Heart left ventricle (tissue), 13 donors: ENCODE measurements around the gene VARS1.

Source experiments
- POLR2A ChIP-seq, 2 donors: fragments of 450-650 bp; IDR thresholded peaks; one replicate each; pipeline ENCODE4 v1.6.1; 2017; ENCODE audit warnings: antibody characterized with exemption in 2 of 2, mild to moderate bottlenecking in 2 of 2, moderate library complexity in 2 of 2
- TF ChIP-seq, protein P1 (sequence below), 12 donors: fragments of 200-600 bp; sonication (generic) in 4 of 12; IDR thresholded peaks; one replicate each; pipeline versions ENCODE4 v1.5.0 to v1.8.0; 2018 to 2022; ENCODE audit warnings: antibody characterized with exemption in 12 of 12, mild to moderate bottlenecking in 5 of 12
- donor health status: ischemic (EF 13 %, LVEDD 7.1; RV severe dilation, severe dysfunction).
- donor health status: DM: no; HTN: yes; CAD: no.
- donor health status: DM: no; HTN: no; CAD: no.
- donor health status: ischemic (EF 25% LVEDD 6.9; RV normal size, moderate dysfunction).
- donor health status: ischemic (EF 25% LVEDD 5.7; RV mildly dilated, moderate dysfunction).
- donor health status: ischemic (EF 35%, LVEDD 5.7; RV mildly dilated, moderate dysfunction).
- donor health status: nonischemic (EF 11% LVEDD 7.7; RV severe dilation, severe dysfunction).
- donor health status: DM: yes; HTN: yes; CAD: no.
- donor health status: PGD.
- donor health status: ischemic (EF 29% LVEDD 5.4; RV normal size, mild dysfunction).
- donor health status: nonischemic (EF 23%, LVEDD 6.1; RV moderate dilation, normal function).

DNA sequence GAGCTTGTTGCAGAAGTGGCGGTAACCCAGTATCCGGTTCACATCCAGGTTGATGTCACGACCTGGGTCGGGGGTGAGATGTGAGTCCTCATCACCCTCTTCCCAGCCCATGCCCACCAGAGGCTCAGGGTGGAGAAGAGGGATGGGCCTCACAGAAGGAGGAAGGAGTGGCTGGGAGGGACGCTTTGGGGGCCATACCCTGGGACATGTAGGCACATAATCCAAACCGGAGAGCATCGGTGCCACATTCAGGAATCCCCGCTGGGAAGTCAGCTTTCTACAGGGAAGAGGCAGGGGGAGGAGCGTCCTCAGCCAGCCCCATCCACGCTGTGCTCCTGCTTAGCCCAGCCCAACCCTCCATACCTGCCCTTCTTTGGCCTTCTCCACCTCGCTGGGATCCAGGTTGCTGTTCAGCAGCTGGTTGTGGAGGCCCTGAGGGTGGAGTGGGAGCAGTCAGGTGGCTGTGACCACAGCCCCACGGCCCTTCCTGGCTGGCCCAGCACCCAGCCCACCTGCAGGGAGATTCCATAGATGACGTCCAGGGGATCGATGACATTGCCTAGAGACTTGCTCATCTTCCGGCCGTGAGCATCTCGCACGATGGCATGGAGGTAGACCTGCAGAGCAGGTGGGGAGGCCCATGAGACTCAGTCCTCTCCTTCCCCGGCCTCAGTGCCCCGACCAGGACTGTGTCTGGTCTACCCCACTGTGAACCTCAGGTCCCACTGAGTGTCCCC is 14.9 kb downstream of the VARS1 start:
- TF ChIP-seq, protein P1, sequence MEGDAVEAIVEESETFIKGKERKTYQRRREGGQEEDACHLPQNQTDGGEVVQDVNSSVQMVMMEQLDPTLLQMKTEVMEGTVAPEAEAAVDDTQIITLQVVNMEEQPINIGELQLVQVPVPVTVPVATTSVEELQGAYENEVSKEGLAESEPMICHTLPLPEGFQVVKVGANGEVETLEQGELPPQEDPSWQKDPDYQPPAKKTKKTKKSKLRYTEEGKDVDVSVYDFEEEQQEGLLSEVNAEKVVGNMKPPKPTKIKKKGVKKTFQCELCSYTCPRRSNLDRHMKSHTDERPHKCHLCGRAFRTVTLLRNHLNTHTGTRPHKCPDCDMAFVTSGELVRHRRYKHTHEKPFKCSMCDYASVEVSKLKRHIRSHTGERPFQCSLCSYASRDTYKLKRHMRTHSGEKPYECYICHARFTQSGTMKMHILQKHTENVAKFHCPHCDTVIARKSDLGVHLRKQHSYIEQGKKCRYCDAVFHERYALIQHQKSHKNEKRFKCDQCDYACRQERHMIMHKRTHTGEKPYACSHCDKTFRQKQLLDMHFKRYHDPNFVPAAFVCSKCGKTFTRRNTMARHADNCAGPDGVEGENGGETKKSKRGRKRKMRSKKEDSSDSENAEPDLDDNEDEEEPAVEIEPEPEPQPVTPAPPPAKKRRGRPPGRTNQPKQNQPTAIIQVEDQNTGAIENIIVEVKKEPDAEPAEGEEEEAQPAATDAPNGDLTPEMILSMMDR (IDR thresholded peaks at IDR 0.05), result no peak
- TF ChIP-seq POLR2A (IDR thresholded peaks at IDR 0.05), result no peak
